Measurements from ENCODE around the gene DDX17.
A peak's percentile ranks its signal among the peaks of the same experiment; 100 is the strongest.

The DDX17 gene

DNA sequence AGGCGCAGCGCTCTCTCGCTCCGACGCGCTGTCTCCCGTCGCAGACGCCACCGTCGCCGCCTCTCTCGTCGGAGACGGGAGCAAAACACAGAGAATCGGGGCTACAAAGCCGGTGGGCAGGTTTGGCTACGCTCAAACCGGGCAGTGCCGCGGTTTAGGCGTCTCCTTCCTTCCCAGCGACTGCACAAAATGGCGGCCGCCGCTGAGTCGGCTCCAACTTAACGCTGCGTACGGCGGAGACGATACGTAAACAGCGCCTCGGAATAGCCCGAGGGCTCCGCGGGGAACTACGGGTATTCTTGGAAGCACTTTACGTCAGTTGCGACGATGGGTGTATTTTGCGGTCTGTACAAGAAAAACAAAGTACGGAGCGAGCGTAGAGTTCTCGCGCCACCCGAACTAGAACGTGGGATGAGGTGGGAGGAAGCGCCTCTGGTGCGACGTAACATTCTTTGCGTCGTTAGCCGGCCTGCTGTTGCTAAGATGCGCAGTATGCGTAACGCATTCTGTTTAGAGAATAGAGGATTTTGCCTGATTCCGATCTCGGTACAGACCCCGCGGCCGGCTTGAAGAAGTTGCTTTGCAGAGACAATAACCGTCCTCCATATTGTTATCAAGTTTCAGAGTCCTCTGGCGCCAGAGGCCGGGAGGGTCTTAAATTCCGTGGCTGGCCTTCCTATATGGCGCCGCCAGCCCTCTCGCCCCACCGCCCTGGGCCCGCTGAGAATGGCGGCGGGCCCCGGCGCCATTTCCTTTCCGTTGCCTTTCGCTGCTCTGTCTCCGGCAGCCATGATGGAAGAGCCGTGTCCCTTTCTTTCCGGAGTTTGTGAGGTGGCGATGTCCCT, at the start of gene DDX17:
Gene DDX17, minus strand, starts transcription at position 194 of the 845 bp plus-strand sequence.
- DNase-seq (ENCODE audit: low spot score), result peak; percentile 99

DNA sequence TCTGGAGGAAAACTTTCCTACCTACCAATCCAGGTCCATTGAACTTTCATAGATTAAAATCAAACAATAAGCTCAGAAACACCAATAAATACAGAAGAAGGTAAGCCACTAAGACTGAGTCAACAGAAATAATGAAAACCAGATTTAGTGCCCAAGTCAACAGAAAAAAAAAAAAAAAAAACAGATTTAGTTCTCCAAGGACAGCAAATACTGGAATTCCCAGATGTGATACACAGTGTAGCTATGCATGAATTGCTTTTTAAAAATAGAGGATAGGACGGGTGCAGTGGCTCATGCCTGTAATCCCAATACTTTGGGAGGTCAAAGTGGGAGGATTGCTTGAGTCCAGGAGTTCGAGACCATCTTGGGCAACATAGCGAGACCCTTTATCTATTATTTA, 48.2 kb upstream of the DDX17 start:
- no peak for DNase-seq (ENCODE audit: low spot score)

DNA sequence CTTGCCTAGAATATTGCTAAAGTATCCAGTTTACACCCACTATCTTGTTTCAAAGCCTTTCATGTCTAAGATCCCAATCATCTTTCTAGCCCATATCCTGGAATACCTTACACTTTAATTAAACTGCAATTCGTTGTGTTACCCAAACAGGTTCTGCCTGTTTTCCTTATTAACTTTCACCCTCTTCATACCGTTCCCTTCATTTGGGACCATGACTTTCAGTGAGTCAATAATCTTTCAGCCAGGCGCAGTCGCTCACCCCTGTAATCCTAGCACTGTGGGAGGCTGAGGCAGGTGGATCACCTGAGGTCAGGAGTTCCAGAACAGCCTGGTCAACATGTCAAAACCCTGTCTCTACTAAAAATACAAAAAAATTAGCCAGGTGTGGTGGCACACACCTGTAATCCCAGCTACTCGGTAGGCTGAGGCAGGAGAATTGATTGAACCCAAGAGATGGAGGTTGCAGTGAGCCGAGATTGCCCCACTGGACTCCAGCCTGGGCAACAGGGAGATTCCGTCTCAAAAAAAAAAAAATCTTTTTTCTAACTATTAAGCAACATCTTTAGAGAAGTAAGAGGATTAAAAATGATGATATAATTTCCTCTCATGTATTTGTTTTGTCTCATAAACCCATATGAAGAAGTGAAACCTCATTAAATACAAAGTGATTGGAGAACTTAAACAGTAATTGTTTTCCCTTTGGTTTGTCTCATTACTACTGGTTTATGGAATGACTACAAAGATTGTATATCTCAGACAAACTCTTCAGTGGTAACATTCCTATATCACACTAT, 43.2 kb upstream of the DDX17 start:
- no peak for DNase-seq (ENCODE audit: low spot score)

DNA sequence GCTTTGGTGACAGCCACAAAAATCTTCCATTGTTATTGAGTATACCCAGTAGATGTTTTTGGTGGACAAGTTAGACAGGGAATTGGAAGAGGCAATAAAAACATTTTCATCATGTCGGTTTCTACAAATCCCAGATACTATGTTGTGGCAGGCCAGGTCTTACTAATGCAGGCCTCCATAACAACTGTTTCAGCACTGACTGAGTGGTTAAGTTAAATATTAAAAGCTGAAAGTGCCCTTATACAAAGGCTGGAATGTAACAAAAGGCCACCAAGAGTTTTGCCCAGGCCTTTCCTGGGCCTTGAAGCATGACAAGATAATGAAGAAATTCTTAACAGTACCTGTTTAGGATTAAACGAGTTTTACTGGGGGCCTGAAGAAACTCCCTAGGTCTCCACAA, 34.6 kb upstream of the DDX17 start:
- DNase-seq (ENCODE audit: low spot score), result no peak

DNA sequence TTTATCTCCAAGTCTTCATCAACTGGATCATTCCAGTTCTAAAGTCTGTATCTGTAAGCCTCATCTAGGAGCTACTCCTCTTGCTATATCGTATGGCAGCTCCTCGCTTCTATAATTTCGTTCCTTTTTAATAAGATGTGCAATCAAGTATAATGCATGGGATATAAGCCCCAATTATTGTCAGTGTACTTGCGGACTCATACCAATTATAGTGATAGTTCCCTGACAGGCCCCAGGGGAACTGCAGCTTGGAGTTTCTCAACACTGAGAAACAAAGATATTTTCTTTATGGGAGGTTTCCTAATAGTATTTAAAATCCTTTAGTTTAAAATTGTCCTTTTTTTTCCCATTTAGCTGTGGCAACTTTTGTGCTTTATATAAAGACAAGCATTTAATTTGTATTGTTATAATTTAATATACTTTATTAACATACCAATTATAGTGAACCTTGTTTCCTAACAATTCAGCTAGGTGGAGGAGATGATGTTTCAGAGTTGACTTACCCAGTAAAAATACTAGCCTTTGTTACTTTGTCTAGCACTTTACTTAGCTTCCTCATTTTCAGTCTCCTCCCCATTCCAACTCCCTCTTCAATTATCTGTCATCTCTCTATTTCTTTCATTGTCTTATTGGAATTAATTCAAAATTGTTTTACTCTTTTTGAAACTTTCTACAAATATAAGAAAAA, 25.3 kb upstream of the DDX17 start:
- DNase-seq (ENCODE audit: low spot score), result no peak

DNA sequence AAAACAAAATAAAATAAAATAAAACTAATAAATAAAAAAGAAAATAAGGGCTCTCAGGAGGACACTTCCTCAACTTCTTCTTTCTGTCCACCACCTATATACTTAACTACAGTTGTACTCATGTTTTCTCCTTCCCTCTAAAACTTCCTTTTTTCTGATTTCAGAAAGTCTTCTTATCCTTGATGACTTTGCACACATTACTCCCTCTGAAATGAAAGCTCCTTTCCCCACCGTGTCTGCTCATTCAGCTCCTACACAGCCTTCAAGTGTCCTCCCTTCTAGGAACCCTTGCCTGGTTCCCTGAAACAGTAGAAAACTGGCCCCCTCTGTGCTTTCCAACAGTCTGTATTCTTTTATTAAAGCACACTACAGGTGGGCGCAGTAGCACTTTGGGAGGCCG, 18.3 kb upstream of the DDX17 start:
- DNase-seq (ENCODE audit: low spot score), result no peak

DNA sequence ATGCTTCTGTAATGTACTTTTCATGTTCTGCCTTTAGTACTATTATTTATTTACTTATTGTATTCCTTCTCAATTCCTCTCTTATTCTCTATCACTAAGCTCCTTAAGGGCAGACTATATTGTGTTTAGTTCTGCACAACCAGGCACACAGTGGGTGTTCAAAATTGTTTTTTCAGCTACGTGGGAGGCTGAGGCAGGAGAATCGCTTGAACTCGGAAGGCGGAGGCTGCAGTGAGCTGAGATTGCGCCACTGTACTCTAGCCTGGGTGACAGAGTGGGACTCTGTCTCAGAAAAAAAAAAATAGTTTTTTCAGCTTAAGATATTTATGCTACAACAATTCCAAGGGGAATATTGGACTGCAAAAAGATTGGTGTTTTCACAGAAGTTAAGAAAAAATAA, 17.4 kb upstream of the DDX17 start:
- no peak for DNase-seq (ENCODE audit: low spot score)

DNA sequence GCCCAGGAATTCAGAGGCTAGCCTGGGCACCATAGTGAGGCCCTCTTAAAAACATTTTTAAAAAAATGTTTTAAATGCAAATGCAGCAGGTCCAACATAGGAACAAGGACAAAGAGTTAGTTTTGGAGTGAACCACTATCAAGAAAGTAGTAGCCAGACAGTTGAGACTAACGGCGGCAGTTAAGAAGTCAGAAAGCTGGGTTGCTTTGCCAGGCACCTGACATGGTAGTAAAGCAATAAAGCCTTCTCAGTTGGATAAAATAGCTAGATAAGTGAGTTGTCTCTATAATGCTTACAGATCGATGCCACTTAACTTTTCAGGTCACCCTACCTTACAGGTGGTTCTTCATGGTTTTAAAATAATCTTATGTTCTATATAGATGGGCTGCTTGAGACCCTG, 16.9 kb upstream of the DDX17 start:
- no peak for DNase-seq (ENCODE audit: low spot score)

DNA sequence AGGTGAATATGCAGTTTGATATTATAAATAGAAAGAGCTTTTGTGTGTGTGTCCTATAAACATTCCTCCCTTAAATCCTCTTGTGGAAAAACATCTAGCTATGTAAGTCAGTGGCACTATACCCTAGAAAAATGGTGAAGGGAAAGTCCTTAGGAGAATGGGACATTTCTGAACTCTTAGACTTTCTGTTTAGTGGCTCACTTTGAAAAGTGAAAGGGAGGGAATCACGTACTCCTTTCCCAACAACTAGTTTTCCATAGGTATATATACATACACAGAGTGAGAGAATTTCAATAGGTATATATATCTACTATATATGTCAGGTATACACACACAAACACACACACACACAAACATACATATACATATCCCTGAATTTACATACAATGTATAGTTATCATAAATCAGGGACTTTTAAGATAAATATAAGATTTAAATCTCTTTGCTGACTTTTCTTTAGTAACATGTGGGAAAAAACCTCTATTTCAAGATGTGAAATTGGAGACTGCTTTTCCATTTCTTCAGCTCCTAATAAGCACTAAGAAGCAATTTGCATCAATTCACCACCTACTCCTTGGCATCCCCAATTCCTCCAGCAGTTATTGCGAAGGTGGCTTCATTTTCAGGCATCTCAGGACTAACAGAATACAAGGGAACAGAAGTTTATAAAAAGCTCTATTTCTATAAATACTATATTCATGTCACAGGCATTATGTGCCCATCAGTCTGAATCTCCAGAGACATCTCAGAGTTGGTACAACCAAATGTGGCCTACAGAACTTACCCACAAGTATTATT, 13.5 kb upstream of the DDX17 start:
- DNase-seq (ENCODE audit: low spot score), result no peak

DNA sequence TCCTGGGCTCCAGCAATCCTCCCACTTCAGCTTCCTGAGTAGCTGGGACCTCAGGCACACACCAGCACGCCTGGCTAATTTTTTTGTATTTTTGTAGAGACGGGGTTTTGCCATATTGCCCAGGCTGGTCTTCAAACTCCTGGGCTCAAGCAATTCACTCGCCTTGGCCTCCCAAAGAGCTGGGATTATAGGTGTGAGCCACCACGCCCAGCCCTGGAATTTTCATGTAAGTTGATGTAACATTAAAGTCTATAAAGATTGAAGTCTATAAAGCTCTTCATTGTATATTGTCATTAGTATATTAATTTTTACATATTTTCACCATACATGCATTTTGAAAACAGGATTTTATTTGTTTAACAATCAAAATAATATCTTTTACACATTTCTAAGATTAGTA, 12.5 kb upstream of the DDX17 start:
- no peak for DNase-seq (ENCODE audit: low spot score)

DNA sequence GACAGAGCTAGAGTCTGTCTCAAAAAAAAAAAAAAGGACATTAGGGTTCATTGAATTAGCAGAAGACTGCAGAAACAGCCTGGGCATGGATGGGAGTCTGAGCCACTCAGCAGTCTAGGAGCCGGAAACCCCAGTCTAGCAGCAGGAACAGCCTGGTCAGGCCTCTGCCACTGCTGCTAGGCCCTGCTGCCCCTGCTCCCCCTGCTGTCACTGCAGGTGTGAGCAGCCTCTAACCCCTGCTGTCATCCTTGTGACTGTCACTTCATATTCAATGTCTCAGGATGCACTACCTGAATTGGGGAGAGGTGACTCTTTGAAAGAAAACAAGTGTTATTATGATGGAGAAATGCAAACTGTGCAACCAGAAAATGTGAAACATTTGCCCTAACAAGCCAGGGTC, 7.0 kb upstream of the DDX17 start:
- peak; percentile 34 for DNase-seq (ENCODE audit: low spot score)

DNA sequence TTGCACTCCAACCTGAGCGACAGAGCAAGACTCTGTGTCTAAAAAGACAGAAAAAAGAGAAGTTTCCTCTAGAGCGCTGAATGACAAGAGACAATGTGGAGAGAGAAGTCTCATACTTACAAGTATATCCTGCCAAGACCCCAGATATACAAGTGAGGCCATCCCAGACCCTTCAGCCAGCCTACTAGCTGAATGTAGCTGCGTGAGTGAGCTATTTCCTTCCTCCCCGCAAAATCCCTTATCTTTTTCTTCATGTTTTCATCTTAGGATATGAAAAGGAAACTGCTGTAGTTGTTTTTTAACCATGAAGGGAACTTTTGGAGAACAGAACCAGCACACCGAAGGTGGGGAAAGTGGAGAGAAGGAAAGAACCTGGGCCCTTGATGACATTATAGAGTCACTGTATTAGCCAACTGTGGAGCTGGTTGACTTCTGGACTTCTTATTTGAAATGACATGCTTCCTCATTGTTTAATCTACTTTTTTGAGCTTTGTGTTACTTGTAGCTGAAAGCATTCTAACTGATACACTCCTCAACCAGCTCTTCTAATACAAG, 4.4 kb upstream of the DDX17 start:
- DNase-seq (ENCODE audit: low spot score), result no peak

DNA sequence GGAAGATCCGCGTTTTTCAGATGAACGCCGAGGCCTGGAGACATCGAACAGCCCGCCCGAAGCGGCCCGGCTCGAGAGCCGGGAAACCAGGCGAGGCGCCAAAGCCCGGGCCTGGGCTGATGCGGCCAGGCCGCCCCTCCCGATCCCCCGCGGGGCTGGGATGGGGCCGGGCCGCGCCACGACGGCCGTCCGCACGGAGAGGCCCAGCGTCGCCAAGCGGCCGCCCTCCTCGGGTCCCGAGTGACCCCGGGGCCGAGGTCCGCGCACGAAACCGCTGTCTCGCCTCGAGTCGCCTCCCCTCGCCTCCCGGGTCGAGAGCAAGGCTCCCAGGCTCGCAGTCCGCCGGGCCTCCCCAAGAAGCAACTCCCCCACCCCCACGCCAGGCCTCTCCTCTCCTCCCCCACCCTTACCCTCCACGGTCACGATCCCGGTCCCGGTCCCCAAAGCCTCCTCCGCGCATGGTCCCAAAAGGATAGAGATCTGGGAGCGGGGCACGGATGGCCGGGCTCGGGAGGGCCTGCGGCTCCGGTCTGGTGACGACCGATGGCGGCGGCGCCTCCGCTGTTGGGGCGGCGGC, 482 bp downstream of the DDX17 start:
- DNase-seq (ENCODE audit: low spot score), result peak; percentile 44

DNA sequence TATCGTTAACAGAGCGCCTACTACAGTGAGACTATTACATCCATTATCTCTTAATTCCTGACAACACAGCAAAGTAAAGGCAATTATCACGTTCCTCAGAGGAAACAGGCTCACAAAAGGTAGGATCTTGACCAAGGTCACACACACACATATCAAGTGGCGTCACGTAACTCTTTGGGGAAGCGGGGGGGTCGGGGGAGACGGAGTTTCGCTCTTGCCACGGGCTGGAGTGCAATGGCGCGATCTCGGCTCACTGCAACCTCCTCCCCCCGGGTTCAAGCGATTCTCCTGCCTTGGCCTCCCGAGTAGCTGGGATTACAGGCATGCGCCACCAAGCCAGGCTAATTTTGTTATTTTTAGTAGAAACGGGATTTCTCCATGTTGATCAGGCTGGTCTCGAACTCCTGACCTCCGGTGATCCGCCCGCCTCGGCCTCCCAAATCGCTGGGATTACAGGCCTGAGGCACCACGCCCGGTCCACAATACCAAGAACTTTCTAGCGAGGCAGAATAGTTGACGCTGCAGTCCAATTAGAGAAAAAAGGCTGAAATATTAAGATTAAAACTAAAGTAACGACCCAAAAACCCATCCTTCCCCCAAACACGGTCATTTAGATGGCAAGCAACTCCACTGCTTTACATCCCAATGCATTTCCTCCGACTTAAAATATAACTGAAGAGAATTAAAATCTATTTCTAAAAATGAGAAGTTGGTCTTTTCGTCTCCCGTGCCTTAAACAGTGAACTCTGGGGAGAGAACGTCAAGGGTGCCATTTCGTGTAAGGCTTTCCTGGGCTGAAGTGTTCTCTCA, 1.2 kb downstream of the DDX17 start:
- DNase-seq (ENCODE audit: low spot score), result no peak

DNA sequence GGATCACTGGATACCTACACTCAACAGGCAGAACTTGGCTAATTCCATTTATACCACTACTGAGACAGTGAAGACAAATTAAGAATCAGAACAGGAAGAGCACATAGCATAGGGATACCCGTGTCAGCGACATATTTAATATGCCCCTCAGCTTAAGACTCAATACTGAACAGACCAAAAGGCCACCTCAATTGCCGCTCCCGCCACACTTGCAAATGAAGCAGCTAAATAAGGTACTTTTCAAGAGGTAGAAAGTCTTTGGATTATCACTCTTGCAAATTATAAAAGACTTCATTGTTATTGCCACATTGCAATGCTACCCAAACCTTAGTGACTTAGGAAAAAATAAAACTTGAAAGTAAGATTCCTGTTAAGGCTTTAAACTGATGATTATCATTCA, 3.1 kb downstream of the DDX17 start:
- DNase-seq (ENCODE audit: low spot score), result no peak

DNA sequence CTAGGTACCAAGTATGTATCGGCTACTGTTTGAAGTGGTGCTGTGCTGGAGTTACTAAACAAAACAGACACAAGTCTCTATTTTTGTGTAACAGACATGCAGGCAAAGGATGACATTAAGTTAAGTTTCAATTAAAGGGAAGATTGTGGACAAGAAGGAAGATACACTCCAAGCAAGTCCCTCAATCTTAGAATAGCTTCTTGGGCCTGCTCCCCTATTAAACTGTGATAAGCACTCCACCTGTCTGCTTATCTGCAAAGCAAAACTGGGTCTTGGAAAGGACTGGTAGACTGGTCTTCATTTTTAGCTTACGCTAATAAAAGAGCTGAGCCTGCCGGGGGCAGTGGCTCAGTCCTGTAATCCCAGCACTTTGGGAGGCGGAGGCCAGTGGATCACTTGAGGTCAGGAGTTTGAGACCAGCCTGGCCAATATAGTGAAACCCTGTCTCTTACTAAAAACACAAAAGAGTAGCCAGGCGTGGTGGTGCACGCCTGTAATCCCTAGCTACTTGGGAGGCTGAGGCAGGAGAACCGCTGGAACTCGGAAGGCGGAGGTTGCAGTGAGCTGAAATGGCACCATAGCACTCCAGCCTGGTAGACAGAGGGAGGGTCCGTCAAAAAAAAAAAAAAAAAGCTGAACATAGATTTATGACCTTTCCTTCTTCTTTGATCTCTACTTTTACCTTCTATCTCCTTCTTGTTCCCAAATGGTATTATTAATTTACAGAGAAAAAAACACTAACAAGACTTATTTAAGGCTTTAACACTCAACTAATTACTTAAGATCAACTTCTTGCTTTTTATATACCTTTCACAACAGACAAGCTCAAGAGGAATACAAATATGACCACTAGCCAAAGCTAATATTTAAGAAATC, 4.1 kb downstream of the DDX17 start:
- DNase-seq (ENCODE audit: low spot score), result no peak

DNA sequence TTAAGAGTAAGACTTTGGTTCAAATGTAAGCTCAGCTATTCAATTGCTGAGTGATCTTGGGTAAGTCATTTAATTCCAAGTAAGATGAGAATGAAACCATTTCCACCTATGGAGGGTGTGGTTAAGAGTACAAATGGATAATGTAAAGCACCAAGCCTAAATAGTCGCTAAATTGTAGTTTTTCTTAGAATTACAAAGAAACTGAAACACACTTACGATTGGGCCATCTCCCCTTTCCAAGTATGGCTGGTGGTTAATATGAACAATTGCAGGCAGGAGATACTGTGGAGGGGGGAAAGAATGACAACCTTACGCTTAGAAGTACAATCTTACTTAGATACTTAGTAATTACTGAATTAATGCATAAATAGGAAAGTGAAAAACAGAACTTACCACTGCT, 8.2 kb downstream of the DDX17 start:
- DNase-seq (ENCODE audit: low spot score), result no peak

DNA sequence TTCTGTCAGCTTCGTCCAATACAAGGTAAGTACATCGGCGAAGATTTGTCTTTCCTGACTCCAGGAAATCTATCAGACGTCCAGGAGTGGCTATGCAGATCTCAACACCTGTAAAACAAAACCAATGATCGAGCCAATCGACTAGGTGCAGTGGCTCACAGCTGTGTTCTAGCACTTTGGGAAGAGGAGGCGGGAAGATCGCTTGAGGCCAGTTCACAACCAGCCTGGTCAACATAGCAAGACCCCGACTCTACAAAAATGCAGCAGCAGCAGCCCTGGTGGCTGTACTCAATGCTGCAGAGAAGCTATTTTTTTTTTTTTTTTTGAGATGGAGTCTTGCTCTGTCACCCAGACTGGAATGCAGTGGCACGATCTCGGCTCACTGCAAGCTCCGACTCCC, 11.2 kb downstream of the DDX17 start:
- no peak for DNase-seq (ENCODE audit: low spot score)

DNA sequence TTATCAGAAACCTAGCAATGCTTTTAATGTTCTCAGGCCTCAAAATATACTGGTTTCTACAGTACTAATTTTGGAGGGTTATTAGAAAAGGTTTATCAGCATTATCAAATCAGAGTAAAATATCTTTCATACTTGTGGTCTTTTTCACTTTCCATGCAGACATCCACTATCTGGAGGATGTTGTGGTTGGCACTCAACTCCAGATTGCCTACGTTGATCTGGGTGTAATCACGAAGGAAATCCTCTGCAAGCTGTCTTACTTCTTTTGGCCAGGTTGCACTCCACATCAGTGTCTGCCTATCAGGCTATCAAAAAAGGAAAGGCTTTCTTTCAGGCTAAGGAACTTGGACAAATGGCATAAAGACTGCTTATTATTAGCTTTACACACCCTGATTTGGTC, 11.6 kb downstream of the DDX17 start:
- DNase-seq (ENCODE audit: low spot score), result no peak

Data from cerebellar cortex (tissue), 1 donor.